Tibial artery (tissue), 4 donors: Measurements from ENCODE around the gene SLAMF7.

ENCODE experiments used
- DNase-seq, 2 donors: peaks; one replicate each; pipeline ENCODE4 v3.0.0-alpha.2; 2019
- H3K27ac ChIP-seq, 2 donors: fragments of 200-600 bp; sonication (generic) in 1 of 2; 1 replicate in 1 of 2; 2 replicates in 1 of 2; pipeline ENCODE4 v1.5.1; 2018 to 2019; ENCODE audit warnings: mild to moderate bottlenecking in 1 of 2
- H3K27me3 ChIP-seq, 2 donors: fragments of 200-600 bp; sonication (generic) in 1 of 2; one replicate each; pipeline versions ENCODE4 v1.5.1 to v1.6.0; 2016 to 2019
- H3K36me3 ChIP-seq, 3 donors: fragments of 200-600 bp; sonication (generic) in 2 of 3; one replicate each; pipeline ENCODE4 v1.5.1; 2016 to 2019; ENCODE audit warnings: mild to moderate bottlenecking in 2 of 3
- H3K4me1 ChIP-seq, 4 donors: fragments of 200-600 bp; sonication (generic) in 2 of 4; 1 replicate in 3 of 4; 2 replicates in 1 of 4; pipeline ENCODE4 v1.5.1; 2016 to 2019
- H3K4me3 ChIP-seq, 2 donors: fragments of 200-600 bp; sonication (generic) in 1 of 2; 1 replicate in 1 of 2; 2 replicates in 1 of 2; pipeline ENCODE4 v1.5.1; 2018 to 2019; ENCODE audit warnings: mild to moderate bottlenecking in 2 of 2
- H3K9me3 ChIP-seq, 3 donors: fragments of 200-600 bp; sonication (generic) in 1 of 3; one replicate each; pipeline ENCODE4 v1.5.1; 2016 to 2019
- CTCF ChIP-seq, 2 experiments: fragments of 200-600 bp in 1 of 2; fragments of 450-650 bp in 1 of 2; IDR thresholded peaks; one replicate each; pipeline ENCODE4 v1.5.1; 2017 to 2019; ENCODE audit warnings: antibody characterized with exemption in 2 of 2, mild to moderate bottlenecking in 1 of 2, moderate library complexity in 1 of 2
- intact Hi-C: fragments of 100-400 bp; cut with DNase I; formaldehyde crosslinking; loops from one replicate; pipeline ENCODE4 v1.15.0; 2023; ENCODE audit warnings: low total_unique reads

The SLAMF7 gene

GRCh38 chr1:160731990-160732389, 7.1 kb upstream of the SLAMF7 start:
- Histone ChIP-seq H3K36me3 (no peaks in the 10 kb centered on the region), H3K27me3 (no peaks in the 10 kb centered on the region), H3K4me3 (no peak overlapping the region), H3K4me1 (peaks cover 0 to 2% (median 0%) of the 10 kb centered on the region in 4 donors), H3K9me3 (no peaks in the 10 kb centered on the region), H3K27ac (no peak overlapping the region)
- intact Hi-C loops = no loop called here
- no peak for TF ChIP-seq CTCF (IDR thresholded peaks at IDR 0.05)
- no peak for DNase-seq

GRCh38 chr1:160733898-160734297, 5.1 kb upstream of the SLAMF7 start:
- Histone ChIP-seq H3K4me3 (no peak overlapping the region), H3K27ac (no peak overlapping the region), H3K27me3 (no peaks in the 10 kb centered on the region), H3K36me3 (no peaks in the 10 kb centered on the region), H3K4me1 (no peaks in the 10 kb centered on the region), H3K9me3 (no peaks in the 10 kb centered on the region)
- no peak for TF ChIP-seq CTCF (IDR thresholded peaks at IDR 0.05)
- intact Hi-C loops = no loop called here
- no peak for DNase-seq

GRCh38 chr1:160734301-160734700, 4.7 kb upstream of the SLAMF7 start:
- H3K27ac ChIP-seq = no peak overlapping the region
- no peaks in the 10 kb centered on the region for H3K9me3 ChIP-seq
- no peak for DNase-seq
- intact Hi-C loops = no loop called here
- no peak for TF ChIP-seq CTCF (IDR thresholded peaks at IDR 0.05)
- H3K36me3 ChIP-seq = no peaks in the 10 kb centered on the region
- H3K4me3 ChIP-seq = no peak overlapping the region
- no peaks in the 10 kb centered on the region for H3K27me3 ChIP-seq
- no peaks in the 10 kb centered on the region for H3K4me1 ChIP-seq

GRCh38 chr1:160738271-160738670, 776 bp upstream of the SLAMF7 start:
- intact Hi-C loops = no loop called here
- no peaks in the 10 kb centered on the region for H3K4me1 ChIP-seq
- TF ChIP-seq CTCF (IDR thresholded peaks at IDR 0.05) = no peak

GRCh38 chr1:160740133-160740688, 1.2 kb downstream of the SLAMF7 start:
- Histone ChIP-seq H3K4me1 (no peaks in the 10 kb centered on the region), H3K4me3 (no peak overlapping the region), H3K27me3 (no peaks in the 10 kb centered on the region), H3K36me3 (no peaks in the 10 kb centered on the region), H3K27ac (no peak overlapping the region), H3K9me3 (no peaks in the 10 kb centered on the region)
- no peak for DNase-seq
- intact Hi-C loops = no loop called here
- no peak for TF ChIP-seq CTCF (IDR thresholded peaks at IDR 0.05)

More at GRCh38 chr1:160738271-160738670, 776 bp upstream of the SLAMF7 start:
- H3K36me3 ChIP-seq = no peaks in the 10 kb centered on the region
- no peak for DNase-seq
- H3K27ac ChIP-seq = no peak overlapping the region
- H3K9me3 ChIP-seq = no peaks in the 10 kb centered on the region
- no peak overlapping the region for H3K4me3 ChIP-seq
- H3K27me3 ChIP-seq = no peaks in the 10 kb centered on the region

GRCh38 chr1:160741092-160741501, 2.0 kb downstream of the SLAMF7 start:
- H3K4me3 ChIP-seq = no peak overlapping the region
- no peaks in the 10 kb centered on the region for H3K27me3 ChIP-seq
- intact Hi-C loops = no loop called here
- H3K4me1 ChIP-seq = no peaks in the 10 kb centered on the region
- H3K36me3 ChIP-seq = no peaks in the 10 kb centered on the region
- no peak for DNase-seq
- H3K27ac ChIP-seq = no peak overlapping the region
- no peaks in the 10 kb centered on the region for H3K9me3 ChIP-seq
- no peak for TF ChIP-seq CTCF (IDR thresholded peaks at IDR 0.05)
